GM19438 (cell line): Measurements from ENCODE around the gene HOXB3.

Experiments used
- ATAC-seq: cut with Tn5 transposase; IDR thresholded peaks from one replicate; pipeline ENCODE4 v1.9.1; 2021; ENCODE audit warnings: low read depth; ENCODE audit not compliant: unreplicated experiment

Gene HOXB3

GRCh38 chr17:48588528-48588927 is 1.5 kb downstream of the HOXB3 start:
- ATAC-seq = no peak

DNA sequence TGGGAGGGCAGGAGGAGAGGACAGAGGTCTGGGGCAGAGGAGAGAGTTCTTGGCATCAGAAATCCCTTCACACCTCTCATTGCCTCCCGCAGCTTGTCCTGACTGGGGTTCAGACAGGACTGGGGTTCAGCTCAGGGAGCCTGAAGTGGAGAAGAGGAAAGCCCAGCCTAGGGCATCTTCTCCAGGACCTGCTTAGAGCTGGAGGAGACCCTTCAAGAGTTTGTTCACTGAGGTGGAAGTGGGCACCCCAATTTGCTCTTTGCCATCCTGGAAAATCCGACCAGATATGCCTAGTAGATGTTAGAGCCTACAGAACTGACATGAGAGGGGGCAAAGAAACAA is 2.0 kb downstream of the HOXB3 start:
- no peak for ATAC-seq

GRCh38 chr17:48587276-48588073 is 2.6 kb downstream of the HOXB3 start:
- ATAC-seq = no peak

DNA sequence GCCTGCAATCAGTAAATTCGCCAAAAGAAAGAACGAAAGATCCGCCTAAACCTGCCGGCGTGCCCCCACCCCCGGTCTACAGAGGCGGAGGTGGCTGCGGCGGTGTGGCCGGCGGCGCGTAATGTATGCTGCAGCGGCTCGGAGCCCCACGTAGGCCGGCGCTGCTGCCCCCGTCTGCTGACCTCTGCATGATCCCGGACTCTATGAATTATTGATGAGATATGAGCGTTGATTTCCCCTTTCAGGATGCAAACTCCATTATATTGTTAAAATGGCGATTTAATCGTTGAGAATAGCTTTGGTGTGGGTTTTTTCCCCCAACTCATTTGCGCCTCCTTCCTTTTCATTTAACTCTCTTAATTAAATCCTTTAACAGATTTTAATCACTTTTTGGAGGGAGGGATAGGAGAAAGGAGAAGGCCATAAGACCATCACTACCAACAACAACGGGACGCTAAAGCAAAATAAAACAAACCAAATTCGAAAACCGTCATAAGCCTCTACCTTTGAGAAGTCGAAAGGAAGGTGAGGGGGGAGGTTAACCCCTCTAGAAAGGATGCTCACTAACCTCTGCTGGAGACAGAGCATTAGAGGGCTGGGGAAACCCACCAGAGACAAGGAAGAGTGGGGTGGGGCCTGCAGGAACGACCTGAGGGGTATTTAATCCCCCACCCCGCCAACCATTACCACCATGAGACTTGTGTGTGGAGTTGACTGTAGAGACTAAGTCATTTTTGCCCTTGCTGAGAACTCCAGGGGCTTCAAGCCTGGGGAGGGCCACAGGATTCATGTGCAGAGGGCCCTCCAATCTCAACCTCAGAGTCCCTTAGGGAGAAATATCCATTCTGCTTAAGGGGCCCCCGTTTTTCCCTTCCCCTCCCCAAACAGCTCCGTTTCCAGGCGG is 3.4 kb downstream of the HOXB3 start:
- ATAC-seq = no peak

DNA sequence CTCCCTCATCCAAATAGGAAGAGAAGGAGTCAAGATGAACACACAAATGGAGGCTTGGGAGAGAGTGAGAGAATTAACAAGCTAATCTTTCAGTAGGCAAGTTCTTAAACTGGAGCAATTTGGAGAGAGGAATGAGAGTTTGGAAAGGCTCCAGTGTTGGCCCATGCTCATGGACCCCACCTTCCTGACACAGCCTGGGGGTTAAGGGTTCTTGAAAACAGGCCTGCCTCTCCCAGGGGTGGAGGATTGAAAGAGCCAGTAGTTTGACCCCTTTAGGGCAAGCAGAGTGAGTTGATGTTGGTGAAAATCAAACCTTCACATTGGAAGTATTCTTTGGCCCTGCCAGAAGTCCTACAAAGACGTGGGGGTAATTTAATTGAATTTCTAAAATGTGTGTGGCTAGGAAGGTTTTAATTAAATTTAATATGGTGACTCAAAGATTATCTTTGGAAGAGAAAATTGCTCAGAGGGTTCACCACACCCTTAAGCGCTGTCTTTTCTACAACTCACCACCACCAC is 5.8 kb downstream of the HOXB3 start:
- ATAC-seq = no peak

DNA sequence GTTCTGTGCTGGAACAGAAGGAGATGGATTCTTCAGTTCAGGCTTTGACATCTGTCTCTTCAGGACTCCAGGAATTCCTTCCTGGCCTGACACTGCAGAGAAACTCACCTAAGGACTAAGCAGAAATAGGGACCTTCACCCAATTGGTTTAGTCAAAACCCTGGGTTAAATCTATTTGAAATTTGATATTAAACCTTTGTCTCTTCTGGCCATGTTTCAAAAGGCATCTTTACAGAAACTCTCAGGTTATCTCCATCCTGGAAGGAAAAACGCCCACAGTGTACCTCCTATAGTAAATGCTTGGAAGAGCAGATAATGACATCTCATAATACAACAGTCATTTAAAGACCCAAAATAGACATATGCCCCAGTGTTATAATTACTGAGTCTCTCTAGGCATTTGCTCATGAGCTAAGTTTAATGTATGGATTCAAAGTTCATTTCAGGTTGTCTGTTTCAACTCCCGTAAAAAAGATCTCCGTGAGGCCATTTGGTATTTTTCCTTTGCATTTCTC is 6.3 kb downstream of the HOXB3 start:
- no peak for ATAC-seq

GRCh38 chr17:48582750-48583069 is 7.3 kb downstream of the HOXB3 start:
- ATAC-seq = no peak

DNA sequence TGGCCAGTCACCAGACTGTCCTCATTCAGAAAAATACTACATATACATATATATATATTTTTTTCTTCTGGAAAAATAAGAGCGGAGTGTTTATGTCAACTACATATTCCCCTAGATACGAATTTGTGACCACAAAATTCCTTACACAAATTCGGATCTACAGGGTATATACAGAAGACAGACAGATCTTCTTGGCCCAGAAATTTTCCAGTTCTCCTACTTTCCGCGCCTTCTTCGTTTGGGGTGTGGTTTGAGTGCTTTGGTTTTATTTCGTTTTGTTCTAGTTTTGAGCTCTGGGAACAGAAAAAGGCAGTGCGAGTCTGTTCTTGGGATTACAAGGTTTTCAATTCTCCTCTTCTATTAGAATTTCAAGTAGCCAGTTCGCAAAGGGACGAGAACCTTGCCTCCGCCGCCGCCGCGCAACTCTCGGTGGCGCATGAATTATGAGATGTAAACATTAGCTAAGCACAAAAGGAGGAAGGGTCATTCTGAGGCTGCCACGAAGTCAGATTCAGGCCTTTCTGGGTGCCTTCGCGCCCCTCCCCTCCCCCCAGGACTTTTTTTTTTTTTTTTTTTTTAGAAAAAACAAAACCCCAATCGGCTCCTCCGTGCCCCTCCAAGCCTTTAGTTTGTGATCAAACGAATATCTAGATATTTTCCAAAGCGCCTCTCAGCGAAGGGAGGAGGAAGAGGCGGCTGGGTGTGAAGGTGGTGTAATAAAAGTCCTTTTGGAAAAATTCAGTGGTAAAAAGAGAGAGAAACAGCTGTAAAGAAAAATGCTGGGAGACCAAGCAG is 10.1 kb downstream of the HOXB3 start:
- no peak for ATAC-seq

DNA sequence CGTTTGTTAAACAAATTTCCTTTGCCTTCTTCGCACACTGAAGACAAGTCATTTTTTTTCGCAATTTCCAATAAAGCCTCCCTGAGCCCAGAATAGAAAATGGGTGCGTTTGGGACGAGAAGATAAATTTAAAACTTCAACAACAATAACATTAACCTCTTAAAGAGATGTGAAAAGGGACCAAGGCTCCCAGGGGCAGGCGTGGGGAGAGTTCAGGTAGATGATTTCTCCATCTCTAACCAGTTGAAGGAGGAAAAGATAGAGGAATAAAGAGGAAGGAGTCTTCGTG is 10.6 kb downstream of the HOXB3 start:
- ATAC-seq = no peak

DNA sequence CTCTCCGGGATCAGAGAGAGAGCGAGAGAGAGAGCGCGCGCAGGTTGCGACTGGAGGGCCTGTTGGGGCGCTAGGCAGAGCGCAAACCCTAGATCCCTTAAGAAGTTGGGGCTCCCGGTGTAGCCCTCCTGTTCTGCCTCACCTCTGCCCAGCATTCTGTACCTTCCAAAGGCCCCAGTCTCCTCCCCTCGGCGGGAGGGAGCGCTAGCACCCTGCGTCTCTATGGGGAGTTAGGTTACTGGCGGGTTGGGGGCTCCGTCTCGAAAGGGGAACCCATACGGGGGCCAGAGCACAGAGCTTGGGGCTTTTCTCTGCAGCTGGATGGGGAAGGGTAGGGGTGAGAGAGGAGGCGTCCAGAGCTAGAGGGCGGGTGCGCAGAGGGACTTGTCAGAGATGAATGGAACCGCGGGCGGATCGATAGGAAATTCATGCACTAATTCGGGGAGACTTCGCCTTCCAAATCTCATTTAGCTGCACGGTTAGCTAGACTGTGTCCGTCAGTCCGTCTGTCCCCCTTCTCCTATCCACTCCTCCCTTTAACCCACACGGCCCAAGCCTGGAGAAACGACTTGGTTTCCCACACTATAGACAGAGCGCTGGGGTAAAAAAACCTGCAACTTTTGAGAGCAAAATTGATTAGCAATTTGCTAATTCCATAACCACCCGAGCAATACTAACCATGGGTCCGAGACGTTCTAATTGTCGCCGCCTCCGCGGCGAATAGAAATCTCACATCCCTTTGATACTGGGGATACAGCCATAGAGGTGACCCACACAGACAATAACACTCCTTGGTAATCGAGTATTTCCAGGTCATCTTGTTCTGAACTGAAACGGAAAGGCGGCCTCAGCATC is 11.2 kb downstream of the HOXB3 start:
- peak; percentile 18 for ATAC-seq

DNA sequence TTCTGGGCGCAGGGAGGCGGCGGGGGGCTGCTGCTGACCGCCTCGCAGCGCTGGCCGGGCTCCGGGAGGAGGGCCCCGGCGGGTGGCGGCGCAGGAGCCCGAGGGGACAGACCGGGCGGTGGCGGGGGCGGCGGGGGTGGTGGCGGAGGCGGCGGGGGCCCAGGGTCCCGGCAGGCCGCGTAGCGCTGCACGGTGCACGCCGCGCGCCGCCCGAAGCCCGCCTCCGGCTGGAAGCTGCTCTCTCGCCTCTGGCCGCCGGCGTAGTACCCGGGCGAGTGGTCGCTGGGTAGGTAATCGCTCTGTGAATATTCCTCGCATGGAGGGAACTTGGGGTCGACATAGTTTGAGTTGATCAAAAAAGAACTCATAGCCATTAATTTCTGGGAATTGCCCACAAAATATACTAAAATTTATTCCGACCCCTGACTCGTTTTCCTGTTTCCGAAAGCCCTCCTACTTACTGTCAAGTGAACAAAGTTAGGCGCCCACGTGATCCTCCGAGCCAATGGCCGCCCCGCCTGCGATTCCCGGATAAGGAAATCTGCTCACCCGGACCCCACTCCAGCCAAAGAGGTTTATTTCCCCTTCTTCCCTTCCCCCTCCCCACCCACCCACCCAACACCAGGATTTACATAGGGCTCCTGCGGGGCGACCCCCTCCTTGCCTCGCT is 12.0 kb downstream of the HOXB3 start, which contains the start of gene HOXB4:
HOXB4 (minus strand) TSS at position 405 of the 670 bp plus-strand sequence; CDS start at position 374, 31 bp downstream.
- peak; percentile 54 for ATAC-seq

- ATAC-seq = no peak
Measured at GRCh38 chr17:48577330-48577945, 12.6 kb downstream of the HOXB3 start.

DNA sequence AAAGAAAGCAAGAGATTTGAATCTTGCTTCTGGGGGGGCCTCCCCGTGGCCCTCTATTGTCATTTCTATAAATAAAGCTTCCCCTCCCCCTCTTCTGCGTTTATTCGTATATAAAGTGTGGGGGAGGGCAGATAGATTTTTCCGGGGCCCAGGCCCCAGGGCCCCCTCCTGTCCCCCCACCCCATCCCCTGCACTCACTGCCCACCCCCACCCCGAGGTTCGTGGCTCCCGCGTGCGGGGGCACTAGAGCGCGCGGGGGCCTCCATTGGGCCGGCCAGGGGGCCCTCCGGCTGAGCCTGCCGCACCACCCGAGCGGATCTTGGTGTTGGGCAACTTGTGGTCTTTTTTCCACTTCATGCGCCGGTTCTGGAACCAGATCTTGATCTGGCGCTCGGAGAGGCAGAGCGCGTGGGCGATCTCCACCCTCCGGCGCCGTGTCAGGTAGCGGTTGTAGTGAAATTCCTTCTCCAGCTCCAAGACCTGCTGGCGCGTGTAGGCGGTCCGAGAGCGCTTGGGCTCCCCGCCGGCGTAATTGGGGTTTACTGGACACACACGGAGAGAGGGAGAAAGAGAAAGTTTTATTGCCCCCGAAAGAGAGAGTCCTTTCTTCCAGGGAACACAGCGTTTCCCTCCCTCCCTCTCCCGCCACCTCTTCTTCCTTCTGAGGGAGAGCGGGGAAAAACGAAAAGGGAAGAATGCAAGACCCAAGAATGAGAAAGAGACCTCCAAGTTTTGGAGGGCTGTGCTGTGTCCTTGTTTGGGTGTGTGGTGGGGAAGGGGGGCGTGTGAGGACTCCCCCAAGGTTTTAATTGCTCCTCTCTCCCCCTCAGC is 13.3 kb downstream of the HOXB3 start:
- ATAC-seq = no peak

DNA sequence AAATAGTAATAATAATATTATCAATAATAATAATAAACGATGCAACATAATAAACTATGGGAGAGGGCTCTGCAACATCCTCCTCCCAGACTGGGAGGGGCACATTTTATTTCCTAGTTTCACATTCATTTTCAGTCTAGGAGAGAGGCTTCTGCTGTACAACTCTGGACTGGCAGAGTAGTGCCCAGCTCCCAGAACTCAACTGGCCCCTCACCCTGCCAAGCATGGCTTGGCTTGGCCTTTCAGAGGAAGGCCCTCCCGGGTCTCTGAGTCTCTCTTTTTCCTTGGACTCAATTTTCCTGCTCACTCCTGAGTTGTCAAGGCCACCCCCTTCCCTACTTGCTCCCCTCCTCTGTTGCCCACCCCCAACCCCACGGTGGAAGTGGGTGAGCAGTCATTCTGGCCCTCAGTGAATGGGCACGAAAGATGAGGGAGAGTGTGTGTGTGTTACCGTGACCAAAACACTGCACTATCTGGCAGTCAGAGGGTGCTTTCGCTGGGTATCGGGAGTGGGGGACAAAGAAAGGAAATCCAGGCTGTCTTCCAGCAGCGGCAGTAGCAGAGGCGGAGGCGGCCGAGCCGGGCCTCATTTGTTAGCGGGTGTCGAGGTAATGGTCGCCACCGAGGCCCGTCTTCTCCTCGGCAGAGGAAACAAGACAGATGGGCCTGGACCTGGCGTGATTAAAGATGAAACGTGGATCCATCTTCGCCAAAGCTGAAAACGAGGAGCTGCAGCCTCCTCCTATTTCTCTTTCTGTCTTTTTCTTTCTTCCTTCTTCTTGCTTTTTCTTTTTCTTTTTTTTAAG is 14.2 kb downstream of the HOXB3 start:
- no peak for ATAC-seq

- ATAC-seq = no peak
Measured at GRCh38 chr17:48575066-48575582, 14.9 kb downstream of the HOXB3 start.

- ATAC-seq = no peak
Measured at GRCh38 chr17:48574505-48575065, 15.5 kb downstream of the HOXB3 start.
